ENCODE results near the gene NOB1.
A peak's percentile ranks its signal among the peaks of the same experiment; 100 is the strongest.
"Not testable (repeated sequence)": the region's sequence is repeated elsewhere in the genome, so short reads cannot be mapped to it uniquely, and the experiment has no call there.

NOB1 gene

DNA sequence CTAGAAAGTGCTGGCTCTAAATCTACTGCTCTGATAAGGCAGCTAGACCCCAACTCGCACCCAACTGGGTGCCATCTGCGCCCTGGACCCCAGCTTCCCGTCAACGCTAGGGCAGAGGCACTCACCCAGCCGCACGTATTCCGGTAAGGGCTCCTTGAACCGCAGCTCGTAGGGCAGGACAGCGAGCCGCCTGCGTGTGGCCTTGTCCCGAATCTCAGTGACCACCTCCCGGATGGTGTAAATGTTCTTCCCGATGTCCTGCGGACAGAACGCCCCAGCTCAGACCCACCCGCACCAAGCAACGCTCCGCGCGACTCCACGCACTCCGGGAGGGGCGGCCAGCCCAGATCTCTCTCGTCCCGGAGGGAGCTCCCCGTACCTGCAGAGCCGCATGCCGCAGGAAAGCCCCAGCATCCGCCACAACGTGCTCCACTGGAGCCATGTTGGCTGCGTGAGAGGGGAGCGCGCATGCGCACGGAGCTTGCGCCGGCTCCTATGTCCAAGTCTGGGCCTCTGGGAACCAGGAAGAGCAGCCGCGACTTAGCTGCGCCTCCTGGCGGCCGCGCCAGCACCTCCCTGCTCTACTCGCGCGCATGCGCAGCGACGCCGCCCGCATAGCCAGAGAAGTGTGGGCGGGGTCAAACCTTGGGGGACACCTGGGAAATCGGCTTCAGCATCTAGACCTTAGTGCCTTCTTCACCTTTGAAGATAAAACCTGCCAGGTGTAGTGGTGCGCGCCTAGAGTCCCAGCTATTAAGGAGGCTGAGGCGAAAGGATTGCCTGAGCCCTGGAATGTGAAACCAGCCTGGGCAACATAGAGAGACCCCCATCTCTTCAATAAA, at the start of gene NOB1:
Gene NOB1 (minus strand): TSS at position 458 of the 842 bp plus-strand sequence. CDS start 16 bp downstream, at position 442.
- peak; percentile 98 for DNase-seq

DNA sequence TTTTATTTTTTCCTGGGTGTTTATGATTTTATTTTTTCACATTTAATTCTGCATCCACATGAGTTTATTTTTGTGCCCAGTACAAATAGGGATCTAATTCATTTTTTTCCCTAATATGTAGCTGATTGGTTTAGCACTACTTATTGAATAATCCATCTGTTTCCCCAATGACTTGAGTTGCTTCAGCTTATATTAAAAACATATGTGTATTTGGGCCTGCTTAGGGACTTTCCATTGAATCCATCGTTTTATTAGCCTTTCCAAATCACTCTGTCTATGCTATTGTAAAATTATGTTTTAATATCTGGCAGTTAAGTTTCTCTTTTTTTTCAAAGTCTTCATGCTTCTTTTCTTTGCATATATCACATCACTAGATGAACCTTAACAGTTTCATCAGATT, 49.6 kb upstream of the NOB1 start:
- no peak for DNase-seq

DNA sequence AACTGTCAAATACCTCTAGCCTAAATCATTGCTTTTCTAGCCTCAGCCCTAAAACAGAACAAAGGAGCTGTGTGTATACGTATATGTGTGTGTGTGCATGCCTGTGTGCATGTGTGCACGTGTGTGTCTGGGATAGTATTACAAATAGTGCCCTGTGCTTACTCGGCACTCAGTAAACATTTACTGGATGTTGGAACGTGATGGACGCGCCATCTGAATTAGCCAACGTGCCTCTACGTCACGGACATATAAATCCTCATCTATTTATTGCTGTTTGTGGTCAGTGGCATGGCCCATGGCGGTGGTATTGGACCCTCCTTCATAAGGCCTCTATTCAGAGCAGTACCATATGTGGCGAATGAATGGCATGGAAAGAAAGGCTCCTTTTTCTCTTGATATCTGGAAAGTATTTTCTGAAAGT, 44.9 kb upstream of the NOB1 start:
- no peak for DNase-seq

DNA sequence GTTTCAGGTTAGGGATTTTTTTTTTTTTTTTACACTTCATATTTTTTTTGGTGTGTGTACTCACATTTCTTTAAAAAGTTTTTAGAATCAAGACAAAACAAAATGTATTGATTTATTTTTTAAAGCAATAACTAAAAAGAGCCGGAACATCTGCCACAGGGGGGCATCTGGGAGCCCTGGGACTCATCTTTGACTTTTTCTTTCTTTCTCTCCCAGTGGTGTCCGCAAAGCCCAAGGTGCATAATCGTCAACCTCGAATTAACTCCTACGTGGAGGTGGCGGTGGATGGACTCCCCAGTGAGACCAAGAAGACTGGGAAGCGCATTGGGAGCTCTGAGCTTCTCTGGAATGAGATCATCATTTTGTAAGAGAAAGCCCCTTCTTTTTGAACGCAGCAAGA, 43.7 kb upstream of the NOB1 start:
- DNase-seq = no peak

DNA sequence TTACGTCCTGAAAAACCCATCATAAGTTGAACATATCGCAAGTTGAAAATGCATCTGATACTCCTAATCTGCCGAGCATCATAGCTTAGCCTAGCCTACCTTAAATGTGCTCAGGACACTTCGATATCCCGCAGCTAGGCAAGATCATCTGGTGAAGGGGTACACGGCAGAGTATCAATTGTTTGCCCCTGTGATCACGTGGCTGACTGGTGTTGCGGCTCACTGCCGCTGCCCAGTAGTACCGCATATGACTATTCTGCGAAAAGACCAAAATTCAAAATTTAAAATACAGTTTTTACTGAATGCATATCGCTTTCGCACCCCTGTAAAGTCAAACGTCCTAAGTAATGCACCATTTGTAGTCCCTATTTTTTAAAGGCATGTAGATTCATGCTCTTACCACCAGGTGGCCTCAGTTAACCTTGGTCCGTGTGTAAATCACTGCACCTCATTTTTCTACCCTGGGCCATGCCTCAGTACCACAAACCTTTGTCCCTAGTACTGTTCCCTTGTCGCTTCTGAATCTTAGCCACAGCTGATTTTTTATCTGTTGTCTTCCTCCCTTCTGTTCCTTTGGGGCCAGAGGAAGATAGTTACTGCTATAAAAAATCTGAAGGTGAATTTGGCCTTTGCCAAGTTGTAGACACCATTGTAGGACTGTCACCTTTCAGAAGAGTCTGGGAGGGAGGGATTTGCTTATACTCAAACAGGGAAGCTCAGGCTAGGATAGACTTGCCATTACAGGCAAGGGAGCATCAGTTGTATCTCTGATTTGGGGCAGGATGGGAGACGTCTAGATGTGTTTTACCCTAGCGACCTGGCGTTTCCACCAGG, 41.8 kb upstream of the NOB1 start:
- DNase-seq = no peak

DNA sequence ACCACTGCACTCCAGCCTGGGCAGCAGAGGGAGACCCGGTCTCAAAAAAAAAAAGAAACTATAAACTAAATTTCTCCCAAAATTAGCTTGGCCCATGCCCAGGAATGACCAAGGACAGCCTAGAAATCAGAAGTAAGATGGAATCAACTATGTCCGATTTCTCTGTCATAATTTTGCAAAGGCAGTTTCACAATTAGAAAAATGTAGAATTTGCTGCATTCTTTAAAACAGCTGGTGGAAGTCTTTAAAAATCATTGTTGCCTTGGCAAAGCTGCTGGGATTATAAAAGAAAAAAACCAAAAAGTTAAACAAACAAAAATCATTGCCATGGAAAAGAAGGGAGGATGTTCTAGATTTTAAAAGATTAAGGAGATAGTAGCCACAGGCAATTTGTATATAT, 39.8 kb upstream of the NOB1 start:
- no peak for DNase-seq

DNA sequence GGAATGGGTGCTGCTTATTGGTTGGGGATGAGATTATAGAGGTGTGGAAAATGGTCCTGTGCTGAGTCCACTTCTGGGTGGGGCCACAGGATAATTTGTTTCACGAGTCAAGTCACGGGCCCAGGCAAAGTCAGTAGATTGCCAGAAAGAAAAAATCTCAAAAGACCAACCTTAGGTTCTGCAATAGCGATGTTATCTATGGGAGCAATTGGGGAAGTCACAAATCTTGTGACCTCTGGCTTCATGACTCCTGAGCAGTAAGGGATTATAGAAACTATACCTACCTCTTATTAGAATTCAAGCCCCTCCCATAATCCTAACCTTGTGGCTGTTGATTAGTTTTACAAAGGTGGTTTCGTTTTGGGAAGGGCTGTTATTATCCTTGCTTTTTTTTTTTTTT, 38.8 kb upstream of the NOB1 start:
- DNase-seq = no peak

DNA sequence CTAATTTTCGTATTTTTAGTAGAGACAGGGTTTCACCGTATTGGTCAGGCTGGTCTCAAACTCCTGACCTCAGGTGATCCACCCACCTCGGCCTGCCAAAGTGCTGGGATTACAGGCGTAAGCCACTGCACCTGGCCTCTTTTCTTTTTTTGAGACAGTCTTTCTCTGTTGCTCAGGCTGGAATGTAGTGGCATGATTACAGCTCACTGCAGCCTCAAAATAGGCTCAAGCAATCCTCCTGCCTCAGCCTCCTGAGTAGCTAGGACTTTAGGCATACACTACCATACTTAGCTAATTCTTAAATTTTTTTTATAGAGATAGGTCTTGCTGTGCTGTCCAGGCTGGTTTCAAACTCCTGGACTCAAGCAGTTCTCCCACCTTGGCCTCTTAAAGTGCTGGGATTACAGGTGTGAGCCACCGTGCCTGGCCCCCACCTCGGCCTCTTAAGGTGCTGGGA, 36.7 kb upstream of the NOB1 start:
- not testable (repeated sequence) for DNase-seq

DNA sequence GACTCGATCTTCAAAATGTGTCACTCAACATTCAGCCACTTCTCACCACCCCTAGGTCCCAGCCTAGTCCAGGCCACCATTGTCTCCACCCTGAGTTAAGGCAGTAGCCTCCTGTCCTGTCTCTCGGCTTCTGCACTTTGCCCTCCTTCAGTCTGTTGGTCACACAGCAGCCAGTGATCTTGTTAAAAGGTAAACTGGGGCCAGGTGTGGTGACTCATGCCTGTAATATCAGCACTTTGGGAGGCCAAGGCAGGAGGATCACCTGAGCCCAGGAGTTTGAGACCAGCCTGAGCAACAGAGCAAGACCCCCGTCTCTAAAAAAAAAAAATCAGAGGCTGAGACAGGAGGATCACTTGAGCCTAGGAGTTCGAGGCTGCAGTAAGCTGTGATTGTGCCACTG, 33.2 kb upstream of the NOB1 start:
- DNase-seq = no peak

DNA sequence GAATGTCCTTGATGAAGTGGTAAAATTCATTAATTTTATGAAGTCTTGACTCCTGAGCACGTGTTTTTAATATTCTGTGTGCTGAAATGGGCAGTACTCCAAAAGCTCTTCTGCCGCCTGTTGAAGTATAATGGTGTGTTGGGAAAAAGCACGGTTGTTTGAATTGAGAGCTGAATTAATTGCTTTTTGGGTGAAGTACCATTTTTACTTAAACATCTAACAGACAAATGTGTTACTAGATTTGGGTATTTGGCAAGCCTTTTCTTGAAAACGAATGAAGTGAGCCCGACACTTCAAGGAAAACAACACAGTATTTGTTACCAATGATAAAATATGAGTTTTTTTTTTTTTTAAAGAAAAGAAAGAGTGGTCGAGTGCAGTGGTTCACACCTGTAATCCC, 29.9 kb upstream of the NOB1 start:
- no peak for DNase-seq

DNA sequence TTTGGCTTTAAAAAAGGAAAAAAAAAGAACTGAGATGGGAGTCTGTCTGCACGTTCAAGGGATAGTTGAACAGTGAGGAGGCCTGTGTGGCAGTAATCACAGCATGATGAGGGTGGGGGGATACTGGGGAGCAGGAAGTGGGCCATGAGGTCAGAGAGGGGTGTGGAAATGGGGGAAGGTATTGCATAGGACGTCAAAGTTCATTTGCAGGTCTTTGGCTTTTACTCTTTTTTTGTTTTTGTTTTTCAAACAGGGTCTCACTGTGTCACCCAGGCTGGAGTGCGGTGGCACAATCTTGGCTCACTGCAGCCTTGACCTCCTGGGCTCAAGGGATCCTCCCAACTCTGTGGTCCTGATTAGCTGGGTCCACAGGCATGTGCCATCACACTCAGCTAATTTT, 26.4 kb upstream of the NOB1 start:
- no peak for DNase-seq

DNA sequence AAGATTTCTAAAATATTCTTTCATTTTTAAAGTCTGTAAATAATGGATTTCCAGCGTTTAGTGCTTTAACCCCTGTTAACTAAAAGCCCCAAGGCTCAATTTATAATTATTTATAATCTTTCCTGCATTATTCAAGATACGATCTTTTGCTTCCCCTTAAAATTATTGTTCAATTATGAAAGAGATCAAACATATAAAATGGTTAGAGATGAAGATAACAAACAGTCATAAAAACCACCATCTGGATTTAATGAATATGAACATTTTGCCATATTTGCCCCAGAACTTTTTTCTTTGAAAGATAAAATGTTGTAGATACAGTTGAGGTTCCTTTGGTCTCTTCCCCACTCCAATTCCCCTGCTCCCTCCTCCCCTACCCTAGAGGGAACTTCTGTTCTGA, 25.0 kb upstream of the NOB1 start:
- DNase-seq = no peak

DNA sequence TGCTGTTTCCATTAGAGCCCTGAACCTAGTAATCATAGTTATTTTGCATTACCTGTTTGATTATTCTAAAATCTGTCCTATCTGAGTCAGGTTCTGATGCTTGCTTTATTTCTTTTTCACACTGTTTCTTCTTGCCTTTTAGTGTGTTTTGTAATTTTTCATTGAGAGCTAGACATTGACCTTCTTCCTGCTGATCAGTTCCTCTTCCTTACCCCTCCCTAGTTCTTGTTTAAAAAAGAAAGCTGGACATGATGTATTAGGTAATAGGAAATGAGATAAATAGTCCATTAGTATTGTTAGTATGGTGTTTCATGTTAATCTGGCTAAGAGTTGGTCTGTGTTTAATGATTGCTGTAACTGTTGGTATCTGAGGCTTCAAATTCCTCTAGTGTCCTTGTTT, 20.8 kb upstream of the NOB1 start:
- DNase-seq = no peak

DNA sequence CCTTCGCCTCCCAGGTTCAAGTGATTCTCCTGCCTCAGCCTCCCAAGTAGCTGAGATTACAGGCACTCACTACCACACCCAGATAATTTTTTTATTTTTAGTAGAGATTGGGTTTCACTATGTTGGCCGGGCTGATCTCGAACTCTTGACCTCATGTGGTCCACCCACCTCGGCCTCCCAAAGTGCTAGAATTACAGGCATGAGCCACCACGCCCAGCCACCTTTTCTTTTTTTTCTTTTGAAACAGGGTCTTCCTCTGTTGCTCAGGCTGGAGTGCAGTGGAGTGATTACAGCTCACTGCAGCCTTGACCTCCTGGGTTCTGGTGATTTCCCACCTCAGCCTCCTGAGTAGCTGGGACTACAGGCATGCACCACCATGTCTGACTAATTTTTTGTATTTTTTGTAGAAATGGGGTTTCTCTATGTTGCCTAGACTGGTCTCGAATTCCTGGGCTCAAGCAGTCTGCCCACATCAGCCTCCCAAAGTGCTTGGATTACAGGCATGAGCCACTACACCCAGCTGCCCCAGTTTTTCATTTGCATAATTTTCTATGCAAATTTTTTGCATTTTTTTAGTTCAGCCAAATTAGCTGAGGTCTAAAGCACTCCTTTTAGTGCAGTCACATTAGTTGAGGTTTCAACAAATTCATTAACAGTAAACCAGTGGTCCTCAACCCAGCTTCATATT, 18.7 kb upstream of the NOB1 start:
- DNase-seq = no peak

DNA sequence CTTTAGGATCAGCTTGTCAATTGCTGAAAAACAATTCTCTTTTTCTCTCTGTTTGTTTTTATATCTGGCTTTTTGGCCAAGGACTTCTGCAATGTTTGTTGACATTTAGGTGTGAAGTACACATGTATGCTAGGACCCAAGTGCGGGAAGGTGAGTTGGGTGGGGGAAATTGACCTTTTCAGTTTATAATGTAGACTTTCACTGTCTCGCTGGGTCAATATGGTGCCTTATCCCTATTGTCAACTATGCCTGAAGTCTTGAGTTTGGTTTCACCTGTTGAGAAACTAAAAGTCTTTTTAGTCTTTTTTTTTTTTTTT, 16.9 kb upstream of the NOB1 start:
- DNase-seq = no peak

DNA sequence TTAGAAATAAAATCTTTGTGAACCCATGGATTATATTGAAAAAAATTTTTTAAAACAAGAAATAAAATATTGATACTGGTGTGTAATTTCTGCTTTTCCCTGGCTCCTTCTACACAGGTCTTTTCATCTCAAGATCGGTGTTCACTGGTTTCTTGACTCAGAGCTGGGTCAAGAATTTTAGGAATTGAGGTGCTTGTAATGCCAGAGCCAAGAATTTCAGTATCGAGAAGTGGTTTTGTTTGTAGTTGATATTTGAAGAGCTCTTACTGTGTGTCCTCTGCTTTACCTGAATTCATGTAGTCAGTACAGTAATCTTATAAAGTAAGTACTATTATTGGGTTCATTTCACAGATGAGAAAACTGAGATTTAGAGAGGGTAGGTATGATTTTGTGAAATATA, 14.7 kb upstream of the NOB1 start:
- DNase-seq = no peak

DNA sequence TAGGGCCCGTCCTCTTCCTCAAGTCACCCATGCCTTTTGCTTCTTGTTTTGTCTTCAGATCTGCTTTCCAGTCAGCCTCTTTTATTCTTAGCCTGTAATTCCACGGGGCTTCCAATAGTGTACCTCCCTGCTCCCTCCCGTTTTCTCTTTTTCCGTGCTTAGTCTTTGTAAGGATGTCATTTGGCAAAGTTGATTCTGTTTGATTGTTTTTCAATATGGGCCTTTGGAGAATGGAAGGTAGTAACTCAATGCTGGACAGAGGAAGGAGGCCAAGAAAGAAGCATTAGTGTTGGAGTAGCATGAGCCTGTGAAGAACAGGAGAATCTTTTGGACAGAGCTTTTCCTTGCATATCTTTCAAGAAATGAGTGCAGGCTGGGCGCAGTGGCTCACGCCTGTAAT, 13.9 kb upstream of the NOB1 start:
- no peak for DNase-seq

DNA sequence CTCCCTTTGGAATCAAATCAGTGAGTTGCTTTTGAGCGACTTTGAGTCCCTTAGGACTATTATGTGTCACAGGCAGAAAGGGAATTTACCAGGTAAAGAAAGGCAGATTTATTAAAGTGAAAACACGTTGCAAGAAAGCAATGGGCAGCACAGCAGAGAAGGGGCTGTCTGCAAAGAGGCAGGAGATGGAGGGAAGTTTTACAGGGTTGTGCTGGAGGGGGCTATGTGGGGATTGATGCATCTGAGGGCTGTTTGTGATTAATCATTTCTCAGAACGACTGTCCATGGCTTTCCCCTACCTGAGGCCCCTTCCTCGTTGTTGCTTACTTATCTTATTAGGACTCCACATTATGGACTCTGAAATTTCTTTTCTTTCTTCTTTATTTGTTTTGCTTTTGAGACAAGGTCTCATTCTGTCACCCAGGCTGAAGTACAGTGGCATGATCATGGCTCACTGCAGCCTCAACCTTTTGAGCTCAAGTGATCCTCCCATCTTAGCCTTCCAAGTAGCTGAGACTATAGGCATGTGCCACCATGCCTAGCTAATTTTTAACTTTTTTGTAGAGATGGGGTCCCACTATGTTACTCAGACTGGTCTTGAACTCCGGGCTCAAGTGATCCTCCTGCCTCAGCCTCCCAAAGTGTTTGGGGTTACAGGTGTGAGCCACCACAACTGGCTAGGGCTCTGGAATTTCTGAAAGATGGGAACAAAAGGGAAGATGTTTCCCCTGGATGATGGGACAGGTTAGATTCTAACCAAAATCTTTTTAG, 12.9 kb upstream of the NOB1 start:
- no peak for DNase-seq

DNA sequence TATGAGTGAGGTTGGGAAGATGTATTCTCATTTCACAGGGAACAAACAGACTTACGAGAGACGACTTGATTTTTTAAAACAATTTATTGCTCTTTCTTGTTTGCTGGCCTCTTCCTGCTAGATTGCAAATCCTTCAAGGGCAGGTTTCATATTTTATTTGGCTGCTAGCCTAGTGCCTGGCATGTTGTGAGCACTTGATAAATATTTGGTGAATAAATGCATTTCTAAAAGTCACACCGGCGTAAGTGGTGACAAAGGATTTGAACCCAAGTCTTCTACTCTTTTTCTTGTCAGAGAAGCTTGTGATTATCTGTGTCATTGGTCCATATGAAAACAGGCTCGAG, 8.8 kb upstream of the NOB1 start:
- DNase-seq = no peak

DNA sequence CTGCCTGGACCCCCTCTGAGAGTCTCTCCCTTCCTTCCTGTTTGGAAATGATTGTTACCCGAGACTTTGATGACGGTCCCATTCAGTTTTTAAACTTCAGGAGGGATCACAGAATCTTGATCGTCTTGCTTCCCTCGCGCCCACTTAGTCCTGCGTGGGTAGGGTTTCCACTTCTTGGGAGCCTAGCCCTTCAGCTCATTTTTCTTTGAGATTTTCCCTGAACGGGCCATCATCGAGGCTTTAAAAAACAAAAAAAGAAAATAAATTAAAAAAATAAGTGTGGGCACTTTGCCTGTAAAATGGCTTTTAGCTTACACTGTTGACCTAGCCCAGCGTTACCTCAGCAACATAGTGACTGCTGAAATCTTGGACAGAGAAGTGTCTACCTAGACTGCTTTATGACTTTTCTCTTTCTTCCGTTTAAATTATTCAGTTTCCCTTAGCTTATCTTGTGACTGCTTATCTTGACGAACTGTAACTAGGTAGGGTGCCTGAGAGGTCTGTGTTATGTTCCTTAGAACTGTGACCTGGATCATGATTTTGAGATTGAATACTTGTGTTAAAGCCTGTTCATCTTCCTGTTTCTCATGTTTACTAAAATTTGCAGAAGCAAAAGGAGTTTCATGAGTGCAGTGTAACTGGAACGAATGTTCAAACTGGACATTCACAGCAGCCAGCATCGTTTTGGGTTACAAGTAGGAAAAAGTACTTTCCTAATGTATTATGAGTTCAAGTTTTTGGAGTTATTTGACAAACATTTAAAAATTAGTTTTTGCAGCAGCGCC, 8.3 kb upstream of the NOB1 start:
- no peak for DNase-seq

DNA sequence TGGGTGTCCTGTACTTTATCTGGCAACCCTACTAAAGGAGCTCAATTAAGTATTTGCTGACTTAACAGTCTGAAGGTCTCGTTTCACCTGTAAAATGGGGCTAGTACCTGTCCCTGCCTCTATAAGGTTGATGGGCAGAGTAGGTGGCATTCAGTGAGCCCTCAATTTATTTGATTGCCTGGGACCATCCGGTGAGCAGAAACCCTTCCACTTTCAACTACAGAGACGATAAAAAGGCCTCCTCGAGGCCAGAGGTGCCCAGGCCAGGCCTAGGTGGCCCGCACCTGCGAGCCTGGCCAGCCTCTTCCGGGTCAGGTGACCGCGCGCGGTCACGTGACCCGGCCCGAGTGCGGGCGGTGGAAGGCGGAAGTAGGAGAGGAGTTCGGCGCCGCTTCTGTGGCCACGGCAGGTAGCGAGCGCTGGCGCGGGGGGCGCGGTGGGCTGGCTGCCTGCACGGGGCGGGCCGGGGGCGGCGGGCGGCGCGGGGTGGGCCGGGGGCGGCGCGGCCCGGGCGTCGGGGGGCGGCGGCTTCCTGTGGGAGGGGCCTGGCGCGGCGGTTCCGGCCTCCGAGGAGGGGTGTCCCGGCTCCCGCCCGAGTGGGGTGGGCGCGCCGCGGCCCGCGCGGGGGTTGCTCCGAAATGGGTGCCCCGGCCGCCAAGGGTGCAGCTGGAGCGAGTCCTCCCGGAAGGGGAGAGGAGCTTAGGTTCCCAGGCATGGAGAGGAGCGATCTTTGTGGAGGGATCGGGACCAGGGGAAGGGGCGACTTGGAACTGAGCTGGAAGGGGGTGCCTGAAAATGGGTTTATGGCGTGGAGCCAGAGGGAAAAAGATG, 7.5 kb upstream of the NOB1 start, which contains the start of gene WWP2:
Gene WWP2 (plus strand): TSS at position 350 of the 831 bp plus-strand sequence. CDS start 24,679 bp downstream, outside the sequence.
- DNase-seq = peak; percentile 92

Measured in islet precursor cell (in vitro differentiated cells).